GM18507 (cell line): ENCODE results near the gene ELP1.
"Not testable (repeated sequence)": the region's sequence is repeated elsewhere in the genome, so short reads cannot be mapped to it uniquely, and the experiment has no call there.

Experiments
- DNase-seq: peaks from one replicate; pipeline ENCODE4 v3.0.0; 2011; ENCODE audit warnings: low read depth; ENCODE audit not compliant: insufficient read length; ENCODE audit errors: extremely low spot score
- FAIRE-seq: peaks from 2 replicates; lab custom pipeline; 2011; peaks lifted over from hg19 to GRCh38; lab: Jason Lieb, UNC

The ELP1 gene

GRCh38 chr9:108889649-108890067 lies 44.3 kb downstream of the ELP1 start:
- DNase-seq, result no peak
- FAIRE-seq, result no peak

GRCh38 chr9:108886594-108887271 lies 47.2 kb downstream of the ELP1 start:
- not testable (repeated sequence) for DNase-seq, FAIRE-seq

- FAIRE-seq (peak; percentile 84), DNase-seq (peak; percentile 22)
Measured at GRCh38 chr9:108885643-108886348, 48.1 kb downstream of the ELP1 start.

DNA sequence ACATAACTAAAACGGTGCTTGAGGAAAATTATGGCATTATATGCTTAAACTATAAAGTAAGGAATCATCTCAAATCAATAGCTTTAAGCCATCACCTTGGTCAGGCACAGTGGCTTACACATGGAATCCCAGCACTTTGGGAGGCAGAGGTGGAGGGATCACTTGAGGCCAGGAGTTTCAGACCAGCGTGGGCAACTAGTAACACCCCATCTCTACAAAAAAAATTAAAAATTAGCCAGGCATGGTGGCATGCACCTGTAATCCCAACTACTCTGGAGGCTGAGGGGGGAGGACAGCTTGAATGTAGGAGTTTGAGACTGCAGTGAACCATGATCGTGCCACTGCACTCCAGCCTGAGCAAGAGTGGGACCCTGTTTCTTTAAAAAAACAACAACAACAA lies 49.2 kb downstream of the ELP1 start:
- no peak for DNase-seq
- no peak for FAIRE-seq

DNA sequence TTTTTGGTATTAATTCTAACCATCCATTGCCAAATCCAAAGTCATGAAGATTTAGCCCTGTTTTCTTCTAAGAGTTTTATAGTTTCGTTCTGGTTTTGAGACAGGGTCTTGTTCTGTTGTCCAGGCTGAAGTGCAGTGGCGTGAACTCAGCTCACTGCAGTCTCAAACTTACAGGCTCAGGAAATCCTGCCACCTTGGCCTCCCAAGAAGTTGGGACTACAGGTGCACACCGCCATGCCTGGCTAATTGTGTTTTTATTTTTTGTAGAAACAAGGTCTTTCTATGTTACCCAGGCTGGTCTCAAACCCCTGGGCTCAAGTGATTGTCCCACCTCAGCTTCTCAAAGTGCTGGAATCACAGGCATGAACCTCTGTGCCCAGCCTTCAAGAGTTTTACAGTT lies 50.8 kb downstream of the ELP1 start:
- FAIRE-seq, result no peak
- no peak for DNase-seq

GRCh38 chr9:108882052-108882888 lies 51.7 kb downstream of the ELP1 start:
- DNase-seq (no peak), FAIRE-seq (no peak)

- DNase-seq (no peak), FAIRE-seq (no peak)
Measured at GRCh38 chr9:108880738-108881316, 53.1 kb downstream of the ELP1 start.

DNA sequence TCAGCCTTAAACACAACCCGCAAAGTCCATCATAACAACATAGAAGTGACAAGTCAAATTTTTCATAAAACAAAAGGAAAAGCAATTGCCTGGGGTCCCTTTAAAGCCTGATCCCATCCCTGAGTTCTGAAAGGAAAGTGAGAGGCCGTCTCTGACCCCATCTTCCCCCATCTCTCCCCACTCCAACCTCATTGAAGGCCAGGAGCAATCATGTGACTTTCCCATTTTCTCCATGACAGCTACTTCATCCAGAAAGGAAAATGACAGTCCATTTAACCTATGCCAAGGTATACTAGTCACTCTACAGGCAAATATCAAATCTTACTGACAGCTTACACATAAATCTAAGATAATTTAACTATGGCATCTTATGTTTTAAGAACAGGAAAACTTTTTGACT lies 56.4 kb downstream of the ELP1 start:
- FAIRE-seq (no peak), DNase-seq (no peak)

DNA sequence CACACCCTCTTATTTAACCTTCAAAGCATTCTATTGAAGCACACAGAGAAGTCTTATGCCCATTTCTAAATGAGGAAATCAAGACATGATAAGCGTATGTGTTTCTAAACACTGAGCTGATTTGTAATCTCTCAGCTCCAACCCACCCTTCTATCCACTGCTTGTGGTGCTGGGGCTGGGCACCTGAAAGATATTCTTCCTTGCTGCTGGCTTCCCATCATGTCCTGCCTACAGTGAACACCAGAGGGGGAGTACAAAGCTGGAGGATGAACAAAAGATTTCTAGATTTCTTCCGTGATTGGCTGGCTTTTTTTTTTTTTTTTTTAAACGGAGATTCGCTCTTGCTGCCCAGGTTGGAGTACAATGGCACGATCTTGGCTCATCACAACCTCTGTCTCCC lies 57.5 kb downstream of the ELP1 start:
- DNase-seq, result no peak
- no peak for FAIRE-seq

DNA sequence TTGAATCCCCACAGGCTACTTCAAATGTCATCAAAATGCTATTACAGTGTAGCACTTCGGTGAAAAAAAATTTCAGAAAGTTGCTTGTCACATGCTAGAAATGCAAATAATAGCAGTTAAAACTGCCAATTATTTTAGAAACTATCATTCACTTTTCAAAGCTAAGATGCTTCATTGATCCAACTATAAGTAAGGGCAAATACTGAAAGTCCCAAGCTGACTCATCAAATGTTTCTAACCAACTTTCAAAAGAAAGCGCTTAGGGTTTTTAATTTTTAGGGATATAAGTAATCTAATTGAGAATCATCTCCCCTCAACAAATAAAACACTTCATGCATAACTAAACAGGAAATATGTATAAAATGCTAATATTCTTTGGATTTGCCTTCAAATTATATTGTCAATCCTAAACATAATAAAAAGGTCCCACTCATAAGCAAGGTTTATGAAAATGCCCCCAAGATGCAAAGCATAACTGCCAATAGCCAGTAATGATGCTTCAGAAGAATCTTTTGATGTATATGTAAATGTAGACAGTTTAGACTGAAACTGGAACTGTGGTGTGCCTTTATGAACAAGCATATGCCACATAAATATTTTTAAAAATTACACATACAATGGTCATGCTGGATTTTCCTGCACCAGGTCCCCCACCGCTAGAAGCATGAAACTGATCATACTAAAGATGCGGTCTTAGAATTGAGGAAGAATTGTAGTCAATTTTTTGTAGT lies 59.7 kb downstream of the ELP1 start:
- DNase-seq, result no peak
- no peak for FAIRE-seq

GRCh38 chr9:108869092-108869725 lies 64.7 kb downstream of the ELP1 start:
- no peak for DNase-seq
- FAIRE-seq, result no peak

DNA sequence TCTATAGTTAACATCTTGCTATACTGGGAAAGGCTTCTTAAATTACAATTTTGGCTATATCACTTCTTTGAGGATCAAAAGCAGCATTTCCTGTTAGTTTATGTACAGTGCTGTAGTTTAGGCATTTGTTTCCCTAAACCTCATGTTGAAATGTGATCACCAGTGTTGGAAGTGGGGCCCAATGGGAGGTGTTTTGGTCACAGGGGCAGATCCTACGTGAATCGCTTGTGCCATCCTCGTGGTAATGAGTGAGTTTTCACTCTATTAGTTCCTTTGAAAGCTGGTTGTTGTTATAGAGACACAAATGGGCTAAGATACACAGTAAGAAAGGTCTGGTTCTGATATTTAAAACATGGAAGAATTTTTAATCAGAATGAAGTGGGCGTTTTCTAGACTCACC lies 66.1 kb downstream of the ELP1 start:
- FAIRE-seq, result no peak
- no peak for DNase-seq

GRCh38 chr9:108867116-108867515 lies 66.8 kb downstream of the ELP1 start:
- no peak for FAIRE-seq
- no peak for DNase-seq

GRCh38 chr9:108866001-108866420 lies 67.9 kb downstream of the ELP1 start:
- DNase-seq, result no peak
- no peak for FAIRE-seq

GRCh38 chr9:108865037-108865436 lies 68.9 kb downstream of the ELP1 start:
- no peak for DNase-seq
- FAIRE-seq, result no peak

- no peak for DNase-seq
- no peak for FAIRE-seq
Measured at GRCh38 chr9:108864446-108864845, 69.5 kb downstream of the ELP1 start.

DNA sequence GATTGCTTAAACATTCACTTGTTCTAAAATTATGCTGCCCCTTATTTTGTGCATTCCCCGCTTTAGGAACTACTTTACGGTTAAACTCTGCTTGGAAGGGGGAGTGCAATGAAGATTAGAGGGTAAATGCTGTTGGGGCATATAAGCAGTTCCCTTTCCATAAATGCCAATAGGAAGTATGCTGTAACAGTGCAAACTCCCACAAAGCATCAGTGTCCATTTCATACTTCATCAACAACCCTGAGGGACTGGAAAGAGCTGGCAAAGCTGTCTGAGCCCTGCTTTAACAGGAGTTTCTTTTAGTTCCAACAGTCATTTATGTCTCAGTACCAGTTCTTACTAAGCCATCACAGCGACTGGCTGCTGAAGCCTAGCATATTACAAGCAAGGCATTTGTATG lies 70.0 kb downstream of the ELP1 start:
- DNase-seq (no peak), FAIRE-seq (no peak)

- FAIRE-seq (no peak), DNase-seq (no peak)
Measured at GRCh38 chr9:108861997-108862396, 71.9 kb downstream of the ELP1 start, which contains the start of gene ACTL7A. Gene ACTL7A, plus strand, starts transcription at chr9:108862266. Its CDS starts 57 bp downstream, at chr9:108862323.

DNA sequence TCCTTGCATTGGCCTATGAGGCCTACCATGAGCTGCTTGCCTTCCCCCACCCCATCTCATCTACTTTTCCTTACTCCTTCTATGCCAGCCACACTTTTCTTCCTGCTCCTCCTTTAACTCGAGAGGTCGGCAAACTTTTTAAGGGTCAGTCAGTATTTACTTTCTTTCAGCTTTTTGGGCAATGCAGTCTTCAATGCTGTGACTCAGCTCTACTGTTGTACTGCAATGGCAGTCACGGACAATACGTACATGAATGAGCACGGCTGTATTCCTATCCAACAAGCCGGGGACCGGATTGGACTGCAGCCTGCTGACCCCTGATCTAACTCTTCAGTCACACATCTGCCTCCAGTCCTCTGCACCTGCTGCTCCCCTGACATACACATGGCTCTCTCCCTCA lies 72.5 kb downstream of the ELP1 start:
- DNase-seq (no peak), FAIRE-seq (no peak)
